NCI-H187 treated with DMSO at 0.1 percent for 48 hours (cell line): Measurements from ENCODE around the gene BAIAP3.
A peak's percentile ranks its signal among the peaks of the same experiment; 100 is the strongest.

Experiments used
- DNase-seq: peaks from one replicate; lab custom pipeline; 2025; lab: John Stamatoyannopoulos, UW

BAIAP3 gene

GRCh38 chr16:1332618-1333148 lies 762 bp upstream of the BAIAP3 start:
- no peak for DNase-seq

GRCh38 chr16:1333854-1334700 lies 632 bp downstream of the BAIAP3 start:
- no peak for DNase-seq

GRCh38 chr16:1334739-1335138 lies 1.3 kb downstream of the BAIAP3 start:
- DNase-seq, result no peak

- DNase-seq, result no peak
Observed at GRCh38 chr16:1335211-1335971, 1.9 kb downstream of the BAIAP3 start.

GRCh38 chr16:1335996-1336395 lies 2.6 kb downstream of the BAIAP3 start:
- DNase-seq, result no peak

GRCh38 chr16:1336619-1337018 lies 3.2 kb downstream of the BAIAP3 start:
- no peak for DNase-seq

GRCh38 chr16:1337486-1337885 lies 4.0 kb downstream of the BAIAP3 start:
- no peak for DNase-seq

- no peak for DNase-seq
Observed at GRCh38 chr16:1338119-1338730, 4.8 kb downstream of the BAIAP3 start.

GRCh38 chr16:1338855-1339675 lies 5.6 kb downstream of the BAIAP3 start:
- DNase-seq, result no peak

- no peak for DNase-seq
Observed at GRCh38 chr16:1340730-1341494, 7.5 kb downstream of the BAIAP3 start.

GRCh38 chr16:1341495-1342420 lies 8.3 kb downstream of the BAIAP3 start:
- no peak for DNase-seq

- DNase-seq, result peak; percentile 100
Observed at GRCh38 chr16:1342526-1343427, 9.3 kb downstream of the BAIAP3 start.

GRCh38 chr16:1343428-1344242 lies 10.2 kb downstream of the BAIAP3 start:
- no peak for DNase-seq

GRCh38 chr16:1344499-1344898 lies 11.1 kb downstream of the BAIAP3 start:
- DNase-seq, result no peak

- DNase-seq, result no peak
Observed at GRCh38 chr16:1345087-1345486, 11.6 kb downstream of the BAIAP3 start.

GRCh38 chr16:1345651-1346421 lies 12.4 kb downstream of the BAIAP3 start:
- DNase-seq, result no peak
